Measurements from ENCODE around the gene OR13H1.
"Not testable (repeated sequence)": the region's sequence is repeated elsewhere in the genome, so short reads cannot be mapped to it uniquely, and the experiment has no call there.

- TF ChIP-seq CTCF (conservative IDR thresholded peaks at IDR 0.05; ENCODE audit: low read length); EZH2phosphoT487 (IDR thresholded peaks at IDR 0.05; ENCODE audit: borderline replicate concordance, low read depth, low read length): not testable (repeated sequence)
Measured at GRCh38 chrX:131552453-131552852, 8.6 kb downstream of the OR13H1 start.
